C4-2B (cell line): ENCODE measurements around the gene MNS1.

ENCODE experiments used
- H3K27ac ChIP-seq: fragments of 450-650 bp; 2 replicates; pipeline ENCODE4 v1.5.1; 2017
- ZFX ChIP-seq: fragments of 450-650 bp; IDR thresholded peaks from 2 replicates; pipeline ENCODE4 v1.6.1; 2017
- TF ChIP-seq, protein P1 (sequence below): fragments of 450-650 bp; conservative IDR thresholded peaks from 2 replicates; pipeline ENCODE4 v1.5.1; 2017; ENCODE audit warnings: mild to moderate bottlenecking

Gene MNS1

DNA sequence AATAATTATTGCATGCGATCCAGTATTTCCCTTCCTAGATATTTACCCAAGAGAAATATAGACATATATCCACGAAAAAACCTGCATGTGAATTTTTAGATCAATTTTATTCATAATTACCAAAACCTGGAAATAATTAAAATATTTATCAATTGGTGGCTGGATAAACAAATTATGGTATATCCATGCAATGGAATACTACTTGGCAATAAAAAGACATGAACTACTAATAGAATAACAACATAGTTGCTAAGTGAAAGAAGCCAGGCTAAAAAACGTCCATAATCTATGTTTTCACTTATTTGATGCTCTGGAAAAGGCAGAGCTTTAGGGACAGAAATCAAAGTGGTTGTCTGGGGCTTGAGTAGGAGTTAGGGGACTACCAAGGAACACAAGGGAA lies 79.0 kb downstream of the MNS1 start:
- H3K27ac ChIP-seq: no peak overlapping the region
- TF ChIP-seq, protein P1, sequence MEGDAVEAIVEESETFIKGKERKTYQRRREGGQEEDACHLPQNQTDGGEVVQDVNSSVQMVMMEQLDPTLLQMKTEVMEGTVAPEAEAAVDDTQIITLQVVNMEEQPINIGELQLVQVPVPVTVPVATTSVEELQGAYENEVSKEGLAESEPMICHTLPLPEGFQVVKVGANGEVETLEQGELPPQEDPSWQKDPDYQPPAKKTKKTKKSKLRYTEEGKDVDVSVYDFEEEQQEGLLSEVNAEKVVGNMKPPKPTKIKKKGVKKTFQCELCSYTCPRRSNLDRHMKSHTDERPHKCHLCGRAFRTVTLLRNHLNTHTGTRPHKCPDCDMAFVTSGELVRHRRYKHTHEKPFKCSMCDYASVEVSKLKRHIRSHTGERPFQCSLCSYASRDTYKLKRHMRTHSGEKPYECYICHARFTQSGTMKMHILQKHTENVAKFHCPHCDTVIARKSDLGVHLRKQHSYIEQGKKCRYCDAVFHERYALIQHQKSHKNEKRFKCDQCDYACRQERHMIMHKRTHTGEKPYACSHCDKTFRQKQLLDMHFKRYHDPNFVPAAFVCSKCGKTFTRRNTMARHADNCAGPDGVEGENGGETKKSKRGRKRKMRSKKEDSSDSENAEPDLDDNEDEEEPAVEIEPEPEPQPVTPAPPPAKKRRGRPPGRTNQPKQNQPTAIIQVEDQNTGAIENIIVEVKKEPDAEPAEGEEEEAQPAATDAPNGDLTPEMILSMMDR: no peak
- no peak for TF ChIP-seq ZFX

DNA sequence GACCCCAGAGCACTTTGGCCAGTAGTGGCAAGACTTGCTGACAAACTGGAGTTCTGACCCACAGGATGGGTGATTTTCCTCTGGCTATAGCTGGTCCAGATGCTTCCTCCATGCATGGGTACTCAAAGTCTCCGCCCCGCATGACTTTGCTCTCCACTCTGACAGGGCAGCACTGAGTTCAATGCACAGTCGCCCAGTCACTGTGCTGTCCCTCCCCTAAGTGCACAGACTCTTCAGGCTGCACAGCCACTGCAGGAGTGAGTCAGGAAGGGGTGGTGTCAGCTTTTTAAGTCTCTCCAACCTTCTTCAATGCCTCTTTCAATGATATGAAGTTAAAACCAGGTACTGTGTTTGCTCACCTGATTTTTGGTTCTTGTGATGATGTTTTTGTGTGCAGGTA lies 81.9 kb downstream of the MNS1 start:
- no peak for TF ChIP-seq ZFX
- TF ChIP-seq, protein P1: no peak
- no peak overlapping the region for H3K27ac ChIP-seq
